ENCODE measurements around the gene TEX22.

TEX22 gene

GRCh38 chr14:105422695-105423487 is 24.6 kb downstream of the TEX22 start:
- ATAC-seq, result no peak

DNA sequence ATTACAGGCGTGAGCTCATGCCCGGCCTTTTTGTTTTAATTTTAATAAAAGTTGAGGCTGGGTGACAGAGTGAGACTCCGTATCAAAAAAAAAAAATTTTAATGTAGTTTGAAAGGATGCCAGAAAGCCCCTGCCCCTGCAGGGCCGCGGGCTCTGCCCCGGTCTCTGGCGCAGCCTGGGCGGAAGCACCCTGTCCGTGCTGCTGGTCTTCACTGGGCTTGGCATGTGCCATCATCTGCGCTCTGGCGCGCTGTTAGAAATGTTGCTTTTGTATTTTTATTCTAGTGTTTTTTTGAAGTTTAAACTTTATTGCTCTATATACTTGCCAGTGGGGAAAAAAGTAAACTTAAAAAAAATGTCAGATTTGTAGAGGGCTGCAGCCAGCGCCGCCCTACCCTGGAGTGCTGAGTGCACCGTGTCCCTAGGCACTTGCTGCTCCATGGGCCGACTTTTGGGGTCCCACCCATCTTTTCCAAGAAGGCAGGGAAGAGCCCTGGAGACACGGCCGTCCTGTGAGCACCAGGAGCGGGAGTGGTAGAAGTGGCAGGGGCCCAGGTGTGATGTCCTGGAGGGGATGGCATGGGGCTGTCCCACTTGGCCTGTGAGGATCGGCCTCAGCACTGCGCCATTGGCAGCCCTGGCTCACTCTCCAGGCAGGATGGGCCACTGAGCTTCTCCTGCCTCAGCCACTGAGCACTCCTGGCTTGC is 25.3 kb downstream of the TEX22 start:
- ATAC-seq, result no peak

DNA sequence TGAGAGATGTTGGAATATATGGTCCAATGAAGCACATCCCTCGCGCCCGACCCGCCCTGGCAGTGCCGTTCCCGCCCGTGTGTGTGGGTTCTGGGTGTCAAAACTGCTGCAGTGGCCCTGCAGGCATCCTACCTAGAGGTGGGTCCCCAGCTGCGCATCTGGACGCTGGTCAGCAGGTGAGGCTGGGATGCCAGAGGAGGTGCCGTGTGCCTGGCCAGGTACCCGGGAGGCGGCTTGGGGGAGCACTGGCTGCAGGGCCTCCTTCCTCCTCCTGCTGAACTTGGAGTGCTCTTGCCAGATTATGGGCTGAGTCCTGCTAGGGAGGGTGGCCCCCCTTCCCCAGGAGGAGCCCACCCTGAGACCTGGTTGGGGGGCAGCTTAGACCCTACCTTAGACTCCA is 26.5 kb downstream of the TEX22 start:
- no peak for ATAC-seq

DNA sequence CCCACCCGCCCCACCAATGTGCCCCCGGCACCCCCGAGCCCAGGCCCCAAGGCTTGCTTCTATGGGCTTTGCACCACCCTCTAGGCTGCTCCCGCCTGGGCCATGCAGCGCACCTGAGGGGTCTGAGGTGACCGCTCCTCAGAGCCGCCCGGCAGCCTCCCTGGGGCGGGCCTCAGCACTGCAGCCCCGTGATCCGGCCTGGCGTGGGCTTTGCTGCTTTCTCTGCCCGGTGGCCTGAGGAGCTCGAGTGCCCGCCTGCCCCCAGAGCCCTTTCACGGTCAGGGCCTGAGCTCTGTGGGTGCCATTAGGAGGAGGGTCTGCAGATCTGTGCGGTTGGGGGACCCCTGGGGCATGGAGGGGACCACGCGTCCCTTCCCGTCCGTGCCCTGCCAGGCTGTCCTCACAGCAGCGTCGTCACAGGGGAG is 27.5 kb downstream of the TEX22 start:
- no peak for ATAC-seq

- ATAC-seq, result no peak
These were observed 28.2 kb downstream of the TEX22 start for GRCh38 chr14:105426416-105427130.

- ATAC-seq, result no peak
These were observed 29.1 kb downstream of the TEX22 start for GRCh38 chr14:105427412-105427811.

DNA sequence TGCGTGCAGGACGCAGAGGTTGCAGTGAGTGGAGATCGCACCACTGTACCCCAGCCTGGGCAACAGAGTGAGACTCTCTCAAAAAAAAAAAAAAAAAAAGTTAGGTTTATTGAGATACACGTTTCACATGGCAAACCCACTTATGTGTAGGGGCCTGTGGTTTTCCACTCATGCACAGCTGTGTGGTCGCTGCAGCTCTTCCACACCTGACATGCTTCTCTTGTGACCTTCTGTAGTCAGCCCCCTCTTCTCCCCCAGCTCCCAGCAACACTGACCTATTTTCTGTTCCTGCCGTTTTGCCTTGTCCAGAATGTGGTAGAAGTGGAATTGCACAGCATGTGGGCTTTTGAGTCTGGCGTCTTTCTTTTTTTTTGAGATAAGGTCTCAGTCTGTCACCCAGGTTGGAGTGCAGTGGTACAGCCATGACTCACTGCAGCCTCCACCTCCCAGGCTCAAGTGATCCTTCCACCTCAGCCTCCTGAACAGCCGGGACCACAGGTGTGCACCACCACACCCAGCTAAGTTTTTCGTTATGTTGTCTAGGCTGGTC is 29.7 kb downstream of the TEX22 start:
- ATAC-seq, result no peak

GRCh38 chr14:105430042-105430441 is 31.7 kb downstream of the TEX22 start:
- no peak for ATAC-seq

DNA sequence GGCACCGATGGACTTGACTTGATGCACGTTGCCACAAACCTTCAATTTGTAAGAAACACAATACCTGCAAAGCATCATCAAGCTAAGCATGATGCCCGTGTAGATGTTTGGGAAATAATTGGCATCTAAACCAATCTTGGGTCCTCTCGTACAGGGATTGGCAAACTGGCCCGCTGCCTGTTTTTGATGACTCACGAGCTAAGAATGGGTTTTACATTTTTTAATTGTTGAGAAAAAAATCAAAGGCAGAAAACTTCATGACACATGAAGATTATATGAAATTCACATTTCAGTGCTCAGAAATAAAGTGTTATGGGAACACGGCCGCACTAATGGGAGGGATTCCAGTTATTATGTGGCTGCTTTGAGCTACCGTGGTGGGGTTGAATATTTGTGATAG is 32.2 kb downstream of the TEX22 start:
- no peak for ATAC-seq

DNA sequence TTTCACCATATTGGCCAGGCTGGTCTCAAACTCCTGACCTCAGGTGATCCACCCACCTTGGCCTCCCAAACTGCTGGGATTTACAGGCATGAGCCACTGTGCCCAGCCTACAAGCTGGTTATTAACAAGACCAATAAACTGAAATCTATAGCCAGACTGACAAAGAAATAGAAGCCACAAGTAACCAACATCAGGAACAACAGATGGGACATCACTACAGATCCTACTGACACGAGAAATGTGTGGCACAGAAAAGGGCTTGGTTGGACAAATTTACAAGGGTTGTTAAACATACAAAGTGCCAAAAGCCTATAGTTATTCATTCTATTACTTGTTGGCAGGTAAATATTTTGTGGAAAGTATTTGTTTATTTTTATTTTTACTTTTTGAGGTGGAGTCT is 32.9 kb downstream of the TEX22 start:
- no peak for ATAC-seq

DNA sequence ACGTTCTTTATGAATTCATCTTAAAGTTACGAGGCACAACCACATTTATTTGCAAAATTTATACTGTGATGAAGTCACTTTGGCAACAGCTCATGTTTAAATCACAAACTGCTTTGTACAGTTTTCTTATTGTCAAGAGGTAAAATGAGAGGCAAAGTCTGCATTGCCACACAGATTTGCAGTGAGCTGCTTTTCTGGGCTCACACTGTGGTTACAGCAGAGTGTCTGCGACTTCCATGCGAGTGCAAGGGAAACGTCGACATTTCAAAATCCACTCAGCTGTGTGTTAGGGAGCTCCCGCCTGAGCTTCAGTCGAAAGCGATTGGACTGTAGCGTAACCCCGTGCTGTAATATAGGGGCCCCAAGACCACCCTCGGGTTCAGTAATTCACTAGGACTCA is 34.3 kb downstream of the TEX22 start:
- no peak for ATAC-seq

DNA sequence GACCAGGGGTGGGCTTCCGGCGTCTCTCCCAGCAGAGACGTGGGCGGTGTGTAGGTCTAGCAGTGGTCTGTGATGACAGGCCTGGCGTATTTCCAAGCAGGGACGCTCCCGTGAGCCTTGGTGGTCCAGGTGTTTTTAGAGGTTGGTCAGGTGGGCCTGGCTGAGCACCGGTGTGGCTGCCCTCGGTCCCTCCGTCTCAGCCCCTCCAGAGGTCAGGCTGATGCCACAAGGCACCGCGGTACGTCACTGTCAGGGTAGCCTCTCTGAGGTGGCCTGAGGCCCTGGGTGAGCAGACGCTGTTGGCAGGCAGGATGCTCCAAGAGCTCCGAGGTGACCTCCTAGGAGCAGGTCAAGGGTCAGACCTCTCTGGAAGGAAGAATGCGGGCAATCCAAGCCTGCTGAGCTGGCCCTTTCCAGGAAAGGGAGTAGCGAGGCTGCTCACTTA is 34.8 kb downstream of the TEX22 start:
- ATAC-seq, result no peak

DNA sequence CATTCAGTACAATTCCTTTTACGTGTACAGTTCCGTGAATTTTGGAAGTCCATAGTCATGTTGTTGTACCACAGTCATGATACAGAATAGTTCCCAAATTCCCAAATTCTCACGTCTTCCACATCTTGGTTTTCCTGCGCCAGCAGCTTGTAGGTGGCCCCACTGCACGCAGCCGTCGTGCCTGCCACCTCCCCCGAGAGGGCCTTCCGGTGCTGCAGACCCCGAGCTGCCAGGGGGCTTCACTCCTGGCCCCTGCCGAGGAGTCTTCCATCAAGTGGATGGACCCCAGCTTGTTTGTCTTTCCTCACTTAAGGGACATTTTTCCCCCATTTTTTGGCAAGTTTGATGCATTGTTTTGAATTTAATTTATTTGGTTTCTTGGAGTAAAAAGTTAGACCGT is 38.1 kb downstream of the TEX22 start:
- ATAC-seq, result no peak

GRCh38 chr14:105436891-105437722 is 38.8 kb downstream of the TEX22 start:
- no peak for ATAC-seq

- ATAC-seq, result no peak
These were observed 39.6 kb downstream of the TEX22 start for GRCh38 chr14:105437723-105438500.

DNA sequence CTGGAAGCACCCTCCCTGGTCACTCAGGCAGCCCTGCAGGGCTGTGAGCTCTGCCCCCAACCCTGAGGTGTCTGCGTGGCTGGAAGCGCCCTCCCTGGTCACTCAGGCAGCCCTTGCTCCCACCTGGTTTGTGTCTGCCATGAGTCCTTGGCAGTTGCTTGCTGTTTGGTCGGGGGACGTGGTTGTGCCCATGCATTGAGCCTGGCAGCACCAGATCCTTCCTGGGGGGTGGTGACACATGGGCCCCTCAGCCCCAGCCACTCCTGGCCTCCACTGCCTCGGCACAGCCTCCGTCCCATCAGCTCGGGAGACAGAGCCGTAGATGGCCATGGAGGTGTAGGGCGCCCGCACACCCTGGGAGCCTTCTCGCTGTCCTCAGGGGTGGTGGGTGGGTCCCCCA is 40.8 kb downstream of the TEX22 start:
- ATAC-seq, result no peak

DNA sequence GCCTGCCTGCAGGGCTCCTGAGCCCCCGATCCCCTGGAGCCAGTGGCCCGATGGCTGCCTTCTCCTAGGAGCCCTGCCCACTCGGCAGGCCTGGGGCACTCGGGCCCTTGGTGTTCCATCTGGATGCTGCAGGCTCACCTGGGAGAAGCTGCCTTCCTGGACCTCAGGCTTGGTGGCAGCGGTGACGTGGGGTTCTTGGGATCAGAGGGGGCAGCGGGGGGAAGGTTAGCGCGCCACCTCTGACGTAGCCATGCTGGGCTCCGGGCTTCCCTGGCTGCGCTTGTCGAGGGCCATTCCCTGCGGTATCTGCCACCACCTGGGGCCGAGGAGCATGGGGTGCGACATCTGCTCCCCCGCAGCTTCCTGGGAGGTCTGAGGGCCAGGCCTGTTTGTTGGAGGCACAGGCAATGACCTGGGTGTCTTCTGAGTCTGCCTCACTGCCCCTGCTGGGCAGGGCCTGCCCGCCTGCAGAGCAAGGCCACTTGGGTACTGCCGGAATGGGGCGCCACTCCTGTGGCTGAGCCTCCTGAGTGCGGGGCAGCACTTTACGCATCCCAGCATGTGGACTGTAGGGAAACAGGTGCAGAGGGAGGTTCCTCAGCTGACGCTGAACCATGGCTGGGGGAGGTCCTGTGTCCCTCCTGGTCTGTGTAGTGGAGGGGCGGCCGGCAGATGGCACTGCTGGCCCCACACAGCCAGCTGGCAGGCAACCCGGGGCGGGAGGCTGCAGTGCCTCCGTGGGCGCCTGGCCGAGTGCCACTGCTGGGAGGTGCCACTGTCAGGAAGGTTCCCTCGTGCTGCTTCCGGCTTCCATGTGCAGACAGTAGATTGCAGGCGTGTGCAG is 41.6 kb downstream of the TEX22 start:
- ATAC-seq, result no peak

DNA sequence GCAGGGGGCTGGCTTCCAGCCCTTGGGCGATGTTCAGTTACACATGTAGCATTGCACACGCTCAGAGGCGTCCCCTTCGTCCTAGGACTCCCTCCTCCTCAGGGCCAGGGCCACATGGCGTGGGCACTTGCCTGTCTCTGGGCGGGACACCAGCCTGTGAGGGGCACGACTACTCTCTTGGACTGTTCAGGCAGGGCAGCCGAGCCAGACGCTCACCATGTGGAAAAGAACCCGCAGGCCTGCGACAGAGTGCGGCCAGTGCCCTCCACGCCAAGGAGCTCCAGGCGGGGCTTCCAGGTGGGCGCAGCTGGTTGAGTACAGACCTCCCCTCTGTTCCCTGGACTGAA is 42.2 kb downstream of the TEX22 start:
- no peak for ATAC-seq

DNA sequence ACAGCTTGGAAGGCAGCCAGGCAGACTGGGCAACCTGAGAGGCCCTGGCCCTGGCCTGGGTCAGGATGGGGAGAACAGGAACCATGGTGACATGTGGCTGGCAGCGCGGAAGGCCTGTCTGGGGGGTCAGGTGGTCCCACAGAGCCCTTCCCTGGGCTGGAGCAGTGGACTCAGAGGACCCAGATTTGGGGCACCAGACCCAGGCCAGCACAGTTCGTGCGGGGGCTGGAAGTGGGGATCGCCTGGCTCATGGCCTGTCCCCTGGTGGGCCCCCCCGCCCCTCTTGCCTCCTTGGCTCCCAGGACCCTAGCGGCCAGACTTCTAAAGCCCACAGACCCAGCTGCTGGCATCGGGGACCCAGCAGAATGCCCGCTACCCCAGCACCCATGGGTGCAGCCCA is 42.7 kb downstream of the TEX22 start:
- ATAC-seq, result no peak

- ATAC-seq, result no peak
These were observed 43.8 kb downstream of the TEX22 start for GRCh38 chr14:105442125-105442524.

GRCh38 chr14:105442834-105443233 is 44.5 kb downstream of the TEX22 start:
- no peak for ATAC-seq

Measured in activated CD4-positive, CD25-positive, alpha-beta regulatory T cell treated with anti-CD3 and anti-CD28 coated beads, Interleukin-2, amount 50 U/mL, for 24 hours (primary cell).